Measurements from ENCODE around the gene KNCN.

KNCN gene

DNA sequence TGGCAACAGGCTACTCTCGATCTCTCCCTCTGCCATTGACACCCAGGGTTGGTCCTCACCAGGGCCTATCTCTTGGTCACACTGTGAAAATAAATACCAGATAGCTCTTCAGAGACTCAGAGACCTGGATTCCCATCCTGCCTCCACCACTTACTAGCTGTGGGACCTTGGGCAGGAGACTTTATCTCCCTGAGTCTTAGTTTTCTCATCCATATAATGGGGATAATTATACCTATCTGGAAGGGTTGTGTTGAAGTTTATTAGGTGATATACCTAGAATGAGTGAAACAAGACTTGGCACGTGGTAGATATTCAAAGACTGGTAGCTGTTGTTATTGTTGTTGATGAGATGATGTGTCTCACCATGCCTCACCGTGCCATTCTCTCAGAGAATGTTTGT lies 54.4 kb downstream of the KNCN start:
- no peaks in the 10 kb centered on the region for H3K36me3 Mint-ChIP-seq
- H3K4me1 Mint-ChIP-seq, result peaks cover 0 to 2% of the 10 kb centered on the region in 2 donors
- DNase-seq (no peak), ATAC-seq (replicated peaks) (no peak)
- no peak overlapping the region for H3K4me3 Mint-ChIP-seq
- H3K9me3 Mint-ChIP-seq, result no peaks in the 10 kb centered on the region
- no peak overlapping the region for H3K27ac Mint-ChIP-seq
- peaks cover 64 to 80% of the 10 kb centered on the region in 2 donors for H3K27me3 Mint-ChIP-seq

DNA sequence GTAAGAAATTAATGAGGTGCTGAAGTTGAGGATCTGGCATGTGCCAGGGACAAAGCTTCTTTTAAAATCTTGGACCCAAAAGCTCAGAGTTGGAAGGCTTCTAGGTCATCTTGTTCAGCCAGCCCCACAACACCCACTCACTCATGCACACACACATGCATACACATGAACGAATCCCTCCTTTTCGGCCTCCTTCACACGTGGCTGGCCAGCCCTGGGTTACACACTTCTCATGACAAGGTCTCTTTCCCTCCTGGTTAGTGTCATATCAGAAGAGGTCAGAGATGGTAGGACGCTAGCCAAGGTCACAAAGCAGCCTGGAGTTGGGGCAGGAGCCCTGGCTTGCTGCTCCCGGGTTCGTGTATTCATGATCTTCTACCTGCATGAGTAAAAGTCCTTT lies 54.9 kb downstream of the KNCN start:
- Mint-ChIP-seq H3K9me3 (no peaks in the 10 kb centered on the region), H3K4me1 (peaks cover 0 to 4% of the 10 kb centered on the region in 2 donors), H3K27ac (no peak overlapping the region), H3K27me3 (peaks cover 66 to 83% of the 10 kb centered on the region in 2 donors), H3K4me3 (no peak overlapping the region), H3K36me3 (no peaks in the 10 kb centered on the region)
- DNase-seq (no peak), ATAC-seq (replicated peaks) (no peak)

DNA sequence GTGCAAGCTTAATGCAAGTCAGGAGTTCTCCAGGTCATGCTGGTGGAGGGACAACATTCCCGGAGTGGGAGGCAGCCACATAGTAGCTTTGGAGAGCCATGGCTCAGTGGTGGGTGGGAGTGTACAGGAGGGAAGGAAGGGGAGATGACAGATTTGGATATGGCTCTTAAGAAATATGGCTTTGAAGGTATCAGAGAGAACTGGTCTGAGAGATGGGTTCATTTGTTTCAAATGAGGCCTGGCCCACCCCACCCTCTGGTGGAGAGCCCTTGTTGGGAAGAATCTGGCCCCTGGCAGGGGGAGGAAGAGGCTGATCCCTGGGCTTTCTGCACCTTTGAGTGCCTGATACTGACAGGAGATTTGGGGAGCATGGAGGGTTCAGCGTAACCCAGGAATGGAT lies 55.7 kb downstream of the KNCN start:
- Mint-ChIP-seq H3K9me3 (no peaks in the 10 kb centered on the region), H3K36me3 (no peaks in the 10 kb centered on the region), H3K4me1 (peaks cover 0 to 4% of the 10 kb centered on the region in 2 donors), H3K27ac (no peak overlapping the region), H3K27me3 (peaks cover 69 to 81% of the 10 kb centered on the region in 2 donors), H3K4me3 (no peak overlapping the region)
- DNase-seq (no peak), ATAC-seq (replicated peaks) (no peak)

Measured in stimulated activated naive B cell treated with anti-CD40 and anti-IgM and Interleukin-4, amounts not matched to agents 10 μg/mL and 1 μg/mL and 100 μg/mL, for 72 hours (primary cell).